ENCODE results near the gene EPHB2. TPM values are rescaled to one million over a fixed set of nuclear protein-coding genes. Genes with fewer than 3 reads are reported as not detected.

Gene EPHB2
- total and polyA plus RNA-seq, 2 of the 8 experiments (the other 6 are each of a cell fraction or from before 2014, with no cell fraction given) = 15.8 to 17.2 TPM

DNA sequence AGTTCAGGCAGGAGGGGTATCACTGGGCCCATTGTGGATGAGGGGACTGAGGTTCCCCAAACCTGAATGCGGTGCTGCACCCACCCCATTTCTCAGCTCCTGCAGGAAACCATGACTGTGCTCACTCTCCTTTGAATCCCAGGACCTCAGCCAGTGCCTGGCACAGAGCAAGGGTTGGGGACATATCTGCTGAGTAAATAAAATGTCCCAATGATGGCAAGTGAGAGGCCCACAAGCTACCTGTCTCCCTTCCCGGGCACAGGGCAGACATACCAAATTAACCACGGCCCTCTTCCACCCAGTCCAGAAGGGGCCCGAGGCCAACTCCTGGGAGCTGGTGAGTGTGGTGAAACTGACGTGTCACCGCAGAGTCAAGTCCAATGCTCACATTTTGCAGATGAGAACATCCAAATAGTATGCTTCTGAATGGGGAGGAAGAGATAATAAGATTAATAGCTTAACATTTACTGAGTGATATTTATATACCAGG lies 97.6 kb downstream of the EPHB2 start:
- ChIA-PET CTCF (ENCODE audit: partially characterized antibody) (interaction anchor here (0.8 to 4.5 kb wide), 16 partner anchors 10 to 141 kb away, joined by 3 to 18 read pairs (median 4); no protein-coding TSS in a partner anchor), POLR2A (ENCODE audit: partially characterized antibody) (no interaction called here)
- H4K91ac ChIP-seq (replicated peaks; ENCODE audit: insufficient read length, low read length) = no peak overlapping the region
- no peak overlapping the region for H2BK15ac ChIP-seq (ENCODE audit: low read length)
- no peaks in the 10 kb centered on the region for H4K20me1 ChIP-seq (replicated peaks in 1 of 2; ENCODE audit: control insufficient read depth in 1 of 2, insufficient read depth in 2 of 2, low read length in 2 of 2)
- no peak for TF ChIP-seq EZH2 (IDR thresholded peaks at IDR 0.05; ENCODE audit: low read depth, low read length, severe bottlenecking)
- TF ChIP-seq YY1 (IDR thresholded peaks at IDR 0.05; ENCODE audit: low read depth, low read length) = no peak
- TF ChIP-seq CTCF (IDR thresholded peaks at IDR 0.05; ENCODE audit: control extremely low read depth in 1 of 3, insufficient read depth in 1 of 3, low read depth in 1 of 3, low read length in 3 of 3) = no peak
- H3K9ac ChIP-seq (replicated peaks in 1 of 4; ENCODE audit: extremely low read depth in 1 of 4, low read depth in 3 of 4, low read length in 3 of 4) = no peak overlapping the region
- no peak overlapping the region for H2AFZ ChIP-seq (ENCODE audit: low read length)
- H3K23ac ChIP-seq (ENCODE audit: insufficient read length) = no peak overlapping the region
- no peak overlapping the region for H2BK12ac ChIP-seq (ENCODE audit: low read depth, low read length)
- no peak overlapping the region for H4K5ac ChIP-seq (ENCODE audit: insufficient read length, low read depth, low read length)
- H3K27ac ChIP-seq (ENCODE audit: low read depth, low read length) = no peak overlapping the region
- no peak overlapping the region for H3K14ac ChIP-seq (ENCODE audit: insufficient read length)
- H3K9me3 ChIP-seq (ENCODE audit: insufficient read depth in 2 of 2, low read depth in 1 of 2, low read length in 1 of 2) = no peaks in the 10 kb centered on the region
- no peak overlapping the region for H3K56ac ChIP-seq (replicated peaks; ENCODE audit: insufficient read length, low read depth, low read length)
- H3K18ac ChIP-seq (ENCODE audit: extremely low read depth, low read length) = no peak overlapping the region
- H3K4me2 ChIP-seq (ENCODE audit: insufficient read depth in 1 of 2, low read depth in 2 of 2, low read length in 2 of 2) = no peak overlapping the region
- no peak for DNase-seq (ENCODE audit: low read depth in 1 of 2, low spot score in 2 of 2)
- no peak overlapping the region for H2BK120ac ChIP-seq (replicated peaks; ENCODE audit: low read depth, low read length)
- H2BK5ac ChIP-seq (ENCODE audit: low read depth, low read length) = no peak overlapping the region
- no peaks in the 10 kb centered on the region for H3K79me2 ChIP-seq (ENCODE audit: control insufficient read depth in 1 of 2, insufficient read depth in 2 of 2, low read length in 2 of 2)
- no peak overlapping the region for H3K4ac ChIP-seq (replicated peaks; ENCODE audit: insufficient read length, low read depth, low read length)
- no peak for FAIRE-seq
- 91% methylated on average over 5 of the region's 6 CpGs; no CpG with 5 or more reads in 1 of the 2 experiments for WGBS, 2 experiments (ENCODE audit: extremely low coverage in 1 of 2, insufficient coverage in 1 of 2, insufficient read length in 1 of 2, insufficient replicate concordance in 2 of 2, low coverage in 1 of 2, low lambda C conversion rate in 2 of 2, missing lambda C conversion rate in 1 of 2)
- no peak overlapping the region for H2AK5ac ChIP-seq (ENCODE audit: low read depth, low read length)
- no peaks in the 10 kb centered on the region for H3K27me3 ChIP-seq (replicated peaks in 1 of 4; ENCODE audit: control insufficient read depth in 3 of 4, extremely low read depth in 1 of 4, insufficient read depth in 3 of 4, low read length in 3 of 4)
- H3K23me2 ChIP-seq (ENCODE audit: low read depth, low read length) = peaks cover 4% of the 10 kb centered on the region; the same call in 1 of the 2 replicates
- no peak overlapping the region for H4K8ac ChIP-seq (ENCODE audit: extremely low read depth, insufficient read depth, low read length)
- H2BK20ac ChIP-seq (ENCODE audit: low read length) = no peak overlapping the region; the same call in 1 of the 2 replicates
- H3K4me3 ChIP-seq (ENCODE audit: extremely low read depth in 1 of 4, insufficient read depth in 2 of 4, low read depth in 3 of 4, low read length in 4 of 4) = no peak overlapping the region
- peaks cover 9 to 33% (median 18%) of the 10 kb centered on the region in 4 experiments for H3K4me1 ChIP-seq (replicated peaks in 1 of 4; ENCODE audit: control insufficient read depth in 3 of 4, insufficient read depth in 4 of 4, low read length in 3 of 4)
- H3K36me3 ChIP-seq (ENCODE audit: control insufficient read depth in 2 of 4, insufficient read depth in 4 of 4, low read length in 3 of 4) = no peaks in the 10 kb centered on the region
- no peaks in the 10 kb centered on the region for H3K79me1 ChIP-seq (ENCODE audit: low read depth, low read length)
